ENCODE data around the gene MAGEB3. TPM values are rescaled to one million over a fixed set of nuclear protein-coding genes. Genes with fewer than 3 reads are reported as not detected.
"Not testable (repeated sequence)": the region's sequence is repeated elsewhere in the genome, so short reads cannot be mapped to it uniquely, and the experiment has no call there.

MAGEB3 gene, protein sequence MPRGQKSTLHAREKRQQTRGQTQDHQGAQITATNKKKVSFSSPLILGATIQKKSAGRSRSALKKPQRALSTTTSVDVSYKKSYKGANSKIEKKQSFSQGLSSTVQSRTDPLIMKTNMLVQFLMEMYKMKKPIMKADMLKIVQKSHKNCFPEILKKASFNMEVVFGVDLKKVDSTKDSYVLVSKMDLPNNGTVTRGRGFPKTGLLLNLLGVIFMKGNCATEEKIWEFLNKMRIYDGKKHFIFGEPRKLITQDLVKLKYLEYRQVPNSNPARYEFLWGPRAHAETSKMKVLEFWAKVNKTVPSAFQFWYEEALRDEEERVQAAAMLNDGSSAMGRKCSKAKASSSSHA
- not detected for polyA plus RNA-seq (ENCODE audit: insufficient read length)

DNA sequence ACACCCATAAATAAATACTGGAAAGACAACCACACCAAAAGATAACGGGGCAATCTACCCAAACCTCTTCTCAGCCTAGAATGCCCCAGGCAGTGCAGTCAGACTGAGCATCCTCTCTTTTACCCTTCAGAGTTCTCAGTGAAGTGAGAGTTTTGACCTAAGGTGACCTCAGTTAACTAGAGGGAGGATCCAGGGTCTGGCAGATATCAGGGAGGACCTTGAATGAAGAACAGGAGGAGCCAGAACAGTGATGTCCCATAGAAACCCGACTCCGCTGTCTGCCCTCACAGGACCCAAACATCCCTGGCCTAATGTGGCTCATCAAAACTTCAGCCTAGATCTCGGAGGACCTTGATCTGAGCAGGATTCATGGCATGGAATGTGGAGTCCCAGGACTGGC lies at the start of gene MAGEB3:
Gene MAGEB3 (plus strand): TSS at position 263 of the 400 bp plus-strand sequence. CDS start 5,268 bp downstream, outside the sequence.
- no peak for DNase-seq (ENCODE audit: low read depth)

DNA sequence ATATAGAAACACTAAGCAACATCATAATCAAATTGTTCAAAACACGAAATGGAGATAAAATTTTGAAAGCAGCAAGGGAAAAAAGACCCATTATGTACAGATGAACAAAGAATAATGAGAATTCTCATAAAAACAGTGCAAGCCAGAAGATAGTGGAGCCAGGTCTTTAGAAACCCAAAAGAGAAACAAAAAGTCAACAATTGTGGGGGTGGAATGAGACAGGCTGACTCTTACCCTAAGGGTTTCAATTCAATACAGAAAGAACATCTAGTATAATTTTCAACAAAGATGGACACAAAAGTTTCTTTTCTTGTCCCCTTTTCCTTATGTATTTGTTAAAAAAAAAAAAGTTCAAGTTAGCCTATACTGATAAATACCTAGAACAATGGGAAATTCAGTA lies 49.1 kb upstream of the MAGEB3 start:
- no peak for DNase-seq (ENCODE audit: low read depth)

DNA sequence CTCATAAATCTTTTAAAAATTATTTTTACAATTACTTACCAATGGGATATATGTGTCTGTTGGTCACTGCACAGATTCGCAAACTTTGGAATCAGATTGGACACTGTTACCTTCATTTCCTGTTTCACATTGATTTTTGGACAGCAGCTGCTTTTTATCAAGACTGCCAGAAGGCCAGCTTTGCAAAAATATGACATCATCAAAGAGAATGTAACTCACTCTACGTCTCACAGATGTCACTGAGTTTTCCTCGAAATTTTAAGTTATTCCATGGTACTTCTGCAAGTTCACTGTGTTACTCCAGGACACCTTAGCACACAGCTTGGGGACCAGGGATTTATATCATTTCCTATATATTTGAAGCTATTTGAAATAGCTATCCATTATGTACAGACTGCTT lies 46.9 kb upstream of the MAGEB3 start:
- no peak for DNase-seq (ENCODE audit: low read depth)

DNA sequence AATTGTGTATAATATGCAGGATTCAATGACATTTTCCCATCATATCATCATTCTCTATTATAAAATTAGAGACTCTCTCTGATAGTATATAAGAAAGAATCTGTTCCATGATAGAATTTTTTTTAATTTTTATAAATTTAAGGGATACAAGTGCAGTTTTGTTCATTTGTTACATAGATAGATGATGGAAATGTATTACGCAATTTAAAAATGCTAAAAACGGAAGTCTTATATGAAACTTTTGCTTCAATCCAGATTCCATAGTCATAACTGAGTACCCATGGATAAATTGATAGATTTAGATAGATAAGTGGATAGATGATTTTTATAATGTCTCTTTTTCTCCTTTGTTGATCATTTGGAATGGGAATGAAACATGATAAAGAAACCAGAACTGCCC lies 40.0 kb upstream of the MAGEB3 start:
- DNase-seq (ENCODE audit: low read depth) = no peak

DNA sequence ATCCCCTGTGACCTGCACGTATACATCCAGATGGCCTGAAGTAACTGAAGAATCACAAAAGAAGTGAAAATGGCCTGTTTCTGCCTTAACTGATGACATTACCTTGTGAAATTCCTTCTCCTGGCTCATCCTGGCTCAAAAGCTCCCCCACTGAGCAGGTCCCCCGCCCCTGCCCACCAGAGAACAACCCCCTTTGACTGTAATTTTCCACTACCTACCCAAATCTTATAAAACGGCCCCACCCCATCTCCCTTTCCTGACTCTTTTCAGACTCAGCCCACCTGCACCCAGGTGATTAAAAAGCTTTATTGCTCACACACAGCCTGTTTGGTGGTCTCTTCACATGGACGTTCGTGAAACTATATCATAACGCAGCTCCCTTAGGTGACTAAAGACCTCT lies 36.5 kb upstream of the MAGEB3 start:
- not testable (repeated sequence) for DNase-seq (ENCODE audit: low read depth)

DNA sequence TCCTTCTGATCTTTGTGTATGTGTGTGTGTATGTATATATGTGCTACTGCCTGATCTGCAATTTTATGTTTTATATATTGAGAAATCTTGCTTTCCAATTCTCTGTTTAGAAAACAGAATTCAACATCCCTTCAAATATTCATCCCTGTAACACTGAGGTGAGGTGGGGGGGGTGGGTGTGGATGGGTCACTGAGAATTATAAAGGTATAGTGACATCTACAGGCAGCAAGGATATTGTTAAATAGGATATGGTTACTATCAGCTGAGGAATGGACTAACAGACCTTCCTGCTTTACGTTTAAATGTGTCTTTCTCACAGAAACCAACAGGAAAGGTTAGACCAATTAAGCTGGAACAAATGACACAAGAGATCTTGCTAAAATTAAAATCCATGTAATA lies 34.1 kb upstream of the MAGEB3 start:
- DNase-seq (ENCODE audit: low read depth) = no peak

DNA sequence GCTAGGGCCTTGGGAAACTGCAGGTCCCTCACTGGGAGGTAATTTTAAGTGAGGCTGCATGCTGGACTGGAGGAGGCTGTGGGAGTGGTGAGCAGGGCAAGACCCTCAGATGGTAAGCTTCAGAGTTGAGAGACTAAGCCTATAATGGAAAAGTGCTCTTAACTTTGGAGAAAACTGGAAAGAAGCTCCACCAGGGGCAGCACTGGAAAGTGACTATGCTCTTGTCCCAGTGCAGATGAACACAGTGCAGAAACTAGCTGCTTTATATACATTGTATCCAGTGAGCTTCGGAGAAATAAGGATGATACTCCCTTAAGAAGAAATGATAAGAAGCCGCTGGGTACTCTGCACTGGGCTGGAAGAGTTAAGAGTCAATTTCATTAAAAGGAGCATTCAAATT lies 18.3 kb upstream of the MAGEB3 start:
- no peak for DNase-seq (ENCODE audit: low read depth)

DNA sequence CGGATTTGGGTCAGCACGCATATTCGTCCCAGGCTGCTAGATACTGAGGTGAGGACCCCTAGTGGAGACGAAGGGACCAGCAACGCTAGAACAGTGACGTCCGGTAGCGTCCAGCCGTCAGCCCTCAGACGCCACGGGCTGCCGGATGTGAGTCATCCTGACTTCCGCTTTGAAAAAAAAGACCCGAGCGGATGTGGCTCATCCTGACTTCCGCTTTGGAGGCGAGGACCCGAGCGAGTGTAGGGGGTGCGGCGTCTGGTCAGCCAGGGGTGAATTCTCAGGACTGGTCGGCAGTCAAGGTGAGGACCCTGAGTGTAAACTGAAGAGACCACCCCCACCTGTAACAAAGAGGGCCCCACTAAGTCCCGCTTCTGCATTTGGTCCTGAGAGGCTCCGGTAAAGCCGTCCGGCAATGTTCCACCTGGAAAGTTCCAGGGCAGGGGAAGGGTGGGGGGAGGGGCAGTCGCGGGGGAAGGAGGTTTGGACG lies 15.1 kb upstream of the MAGEB3 start, which contains the start of gene MAGEB2:
Gene MAGEB2 (plus strand): TSS at position 207 of the 487 bp plus-strand sequence. CDS start 3,018 bp downstream, outside the sequence.
- DNase-seq (ENCODE audit: low read depth) = no peak

DNA sequence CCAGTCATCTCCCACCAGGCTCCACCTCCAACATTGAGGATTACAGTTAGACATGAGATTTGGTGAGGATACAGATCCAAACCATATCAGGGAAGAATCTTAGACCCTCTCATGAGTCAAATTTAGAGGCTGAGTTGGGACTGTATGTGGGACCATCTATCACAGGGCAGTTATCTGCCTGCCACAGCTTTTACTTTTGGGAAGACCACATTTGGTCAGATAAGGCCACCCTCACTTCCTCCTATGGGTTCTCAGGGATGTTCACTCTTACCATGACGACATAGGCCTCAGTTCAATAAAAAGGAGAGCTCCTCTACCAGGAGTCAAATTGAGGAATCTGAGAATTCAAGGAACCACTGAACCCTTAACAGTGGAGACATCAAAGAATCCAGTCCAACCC lies 13.0 kb upstream of the MAGEB3 start:
- no peak for DNase-seq (ENCODE audit: low read depth)

DNA sequence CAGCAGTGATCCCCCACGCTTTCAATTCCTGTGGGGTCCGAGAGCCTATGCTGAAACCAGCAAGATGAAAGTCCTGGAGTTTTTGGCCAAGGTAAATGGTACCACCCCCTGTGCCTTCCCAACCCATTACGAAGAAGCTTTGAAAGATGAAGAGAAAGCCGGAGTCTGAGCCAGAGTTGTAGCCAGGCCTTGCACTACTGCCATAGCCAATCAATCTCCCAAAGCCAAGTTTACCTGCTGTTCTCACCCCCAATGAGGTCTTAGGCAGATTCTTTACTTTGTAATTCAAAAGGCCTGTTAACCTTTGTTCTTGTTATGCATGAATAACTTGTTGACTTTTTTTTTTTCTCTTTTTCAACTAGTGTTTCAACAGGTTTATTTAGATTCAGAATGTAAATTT lies 11.1 kb upstream of the MAGEB3 start:
- no peak for DNase-seq (ENCODE audit: low read depth)

DNA sequence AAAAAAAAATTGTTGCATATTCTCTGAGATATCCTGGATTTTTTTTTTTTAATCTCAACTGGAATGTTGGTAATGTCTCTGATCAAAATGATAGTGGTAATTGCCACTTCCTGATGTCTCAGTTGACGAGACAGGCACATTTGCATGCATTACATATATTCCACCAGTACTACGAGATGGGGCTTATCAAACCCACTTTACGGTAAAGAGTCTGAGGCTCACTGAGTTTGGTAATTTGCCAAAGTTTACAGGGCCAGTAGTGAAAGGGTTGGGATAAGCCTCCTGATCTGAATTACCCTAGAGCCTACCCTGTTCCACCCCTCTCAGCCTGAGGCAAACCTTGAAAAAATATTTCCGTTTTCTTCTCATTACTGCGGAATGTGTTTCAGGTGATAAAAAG lies 9.8 kb upstream of the MAGEB3 start:
- no peak for DNase-seq (ENCODE audit: low read depth)

DNA sequence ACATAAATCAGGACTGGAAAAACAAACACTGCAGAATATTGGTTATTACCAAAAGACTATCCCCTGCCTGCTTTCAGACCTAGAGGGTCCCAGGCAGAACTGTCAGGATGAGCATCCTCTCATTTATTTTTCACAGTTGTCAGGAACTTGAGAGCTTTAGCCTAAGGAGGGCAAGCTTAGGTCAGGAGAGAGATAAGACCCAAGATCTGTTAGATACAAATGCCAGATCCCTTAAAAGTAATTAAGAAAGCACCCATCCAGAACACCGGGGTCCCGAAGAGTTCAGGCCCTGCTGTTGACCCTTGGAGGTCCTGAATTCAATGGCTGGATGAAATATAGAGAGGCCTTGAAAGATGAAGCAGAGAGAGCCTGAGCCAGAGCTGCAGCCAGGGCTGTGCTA lies 5.9 kb upstream of the MAGEB3 start:
- DNase-seq (ENCODE audit: low read depth) = no peak

DNA sequence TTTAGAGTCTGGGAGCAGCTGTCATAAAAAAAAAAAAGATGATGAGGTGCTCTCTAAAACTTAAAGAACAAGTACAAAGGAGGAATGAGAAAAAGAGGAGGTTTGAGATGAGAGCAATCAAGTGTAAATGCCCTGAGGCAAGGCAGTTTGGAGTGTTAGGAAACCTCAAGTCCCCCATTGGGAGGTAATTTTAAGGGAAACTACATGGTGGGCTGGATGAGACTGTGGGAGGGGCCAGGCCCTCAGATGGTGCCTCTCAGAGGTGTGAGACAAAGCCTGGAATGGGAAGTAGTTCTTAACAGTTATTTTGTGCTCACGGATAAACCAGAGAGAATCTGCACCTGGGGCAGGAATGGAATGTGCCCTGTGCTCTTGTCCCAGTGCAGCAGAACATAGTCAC lies 1.9 kb upstream of the MAGEB3 start:
- DNase-seq (ENCODE audit: low read depth) = no peak

DNA sequence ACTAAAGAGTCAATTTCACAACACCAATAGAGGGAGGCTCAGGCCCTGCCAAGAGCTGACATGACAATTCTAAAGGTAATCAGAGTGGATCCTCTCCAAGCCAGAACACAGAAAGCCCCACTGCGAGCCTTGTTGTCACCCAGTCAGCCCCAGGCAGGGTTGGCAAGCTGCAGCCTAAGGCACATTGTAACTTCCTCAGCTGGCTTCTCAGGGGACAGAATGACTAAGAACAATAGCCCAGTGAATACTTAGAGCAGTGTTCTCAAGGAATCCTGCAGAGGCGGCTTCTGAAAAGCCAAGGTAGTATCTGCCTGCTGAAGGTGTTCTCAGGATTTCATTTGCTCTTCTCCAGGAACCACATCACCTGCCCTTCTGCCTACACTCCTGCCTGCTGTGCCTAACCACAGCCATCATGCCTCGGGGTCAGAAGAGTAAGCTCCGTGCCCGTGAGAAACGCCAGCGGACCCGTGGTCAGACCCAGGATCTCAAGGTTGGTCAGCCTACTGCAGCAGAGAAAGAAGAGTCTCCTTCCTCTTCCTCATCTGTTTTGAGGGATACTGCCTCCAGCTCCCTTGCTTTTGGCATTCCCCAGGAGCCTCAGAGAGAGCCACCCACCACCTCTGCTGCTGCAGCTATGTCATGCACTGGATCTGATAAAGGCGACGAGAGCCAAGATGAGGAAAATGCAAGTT lies 11.4 kb downstream of the MAGEB3 start, which contains the start of gene MAGEB4:
Gene MAGEB4 (plus strand): TSS at position 277 of the 692 bp plus-strand sequence. CDS start 136 bp downstream, at position 413.
- DNase-seq (ENCODE audit: low read depth) = no peak

DNA sequence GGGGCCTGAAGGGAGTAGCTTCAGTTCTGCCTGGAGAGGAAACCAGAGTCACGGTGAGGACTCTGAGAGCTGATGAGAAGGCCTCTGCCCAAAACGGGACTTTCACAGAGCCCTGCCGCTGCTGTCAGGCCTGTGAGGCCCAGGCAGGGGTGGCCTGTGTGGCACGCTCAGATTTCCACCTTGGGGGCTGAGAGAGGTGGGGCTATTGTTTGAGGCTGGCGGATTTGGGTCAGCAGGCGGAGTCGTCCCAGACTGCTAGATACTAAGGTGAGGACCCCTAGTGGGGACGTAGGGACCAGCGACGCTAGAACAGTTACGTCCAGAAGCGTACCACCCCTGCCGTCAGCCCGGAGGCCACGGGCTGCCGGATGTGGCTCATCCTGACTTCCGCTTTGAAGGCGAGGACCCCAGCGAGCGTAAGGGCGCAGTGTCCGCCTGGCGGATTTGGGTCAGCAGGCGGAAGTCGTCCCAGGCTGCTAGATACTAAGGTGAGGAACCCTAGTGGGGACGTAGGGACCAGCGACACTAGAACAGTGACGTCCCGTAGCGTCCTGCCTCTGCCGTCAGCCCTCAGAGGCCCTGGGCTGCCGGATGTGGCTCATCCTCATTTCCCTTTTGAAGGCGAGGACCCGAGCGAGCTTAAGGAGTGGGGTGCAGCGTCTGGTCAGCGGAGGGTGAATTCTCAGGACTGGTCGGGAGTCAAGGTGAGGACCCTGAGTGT lies 16.5 kb downstream of the MAGEB3 start, which contains the start of gene MAGEB1:
Gene MAGEB1 (plus strand): TSS at position 378 of the 721 bp plus-strand sequence. CDS start 3,348 bp downstream, outside the sequence.
- no peak for DNase-seq (ENCODE audit: low read depth)

DNA sequence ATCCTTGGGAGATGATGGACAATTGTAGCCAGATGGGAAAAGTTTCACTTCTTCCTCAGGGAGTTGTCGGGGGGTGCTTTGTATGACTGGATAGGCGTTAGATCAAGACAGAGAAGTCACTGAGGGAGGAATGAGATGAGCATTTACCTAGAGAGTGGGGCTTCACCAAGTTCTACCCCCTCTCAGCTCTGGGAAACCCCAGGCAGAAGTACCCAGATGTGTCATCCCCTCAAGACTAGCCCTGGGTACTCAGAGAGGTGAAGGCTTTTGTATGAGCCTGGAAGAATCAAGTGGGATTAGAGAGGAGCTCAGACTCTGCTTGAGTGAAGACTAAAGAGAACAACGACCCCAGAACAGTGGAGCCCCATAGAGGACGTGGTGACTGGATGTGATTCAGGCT lies 18.4 kb downstream of the MAGEB3 start:
- DNase-seq (ENCODE audit: low read depth) = no peak

DNA sequence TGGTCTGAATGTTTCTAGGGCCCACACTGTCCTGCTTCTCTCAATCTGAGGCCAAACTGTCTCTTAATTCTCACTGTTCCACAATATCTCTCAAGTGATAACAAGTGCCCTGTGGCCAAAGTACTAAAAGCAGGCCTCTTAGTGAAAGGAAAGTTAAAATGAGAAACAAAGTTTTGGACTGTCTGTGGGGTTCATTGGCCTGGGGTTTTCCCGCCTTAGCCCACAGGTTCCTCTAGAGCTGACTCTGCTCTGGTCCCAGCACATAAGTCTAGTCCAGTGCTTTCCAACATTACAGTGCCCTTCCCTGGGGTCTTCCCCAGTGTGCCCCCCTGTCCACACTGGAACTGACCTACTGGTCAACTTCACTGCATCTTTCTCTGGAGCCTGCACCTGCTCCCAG lies 22.8 kb downstream of the MAGEB3 start:
- DNase-seq (ENCODE audit: low read depth) = no peak

DNA sequence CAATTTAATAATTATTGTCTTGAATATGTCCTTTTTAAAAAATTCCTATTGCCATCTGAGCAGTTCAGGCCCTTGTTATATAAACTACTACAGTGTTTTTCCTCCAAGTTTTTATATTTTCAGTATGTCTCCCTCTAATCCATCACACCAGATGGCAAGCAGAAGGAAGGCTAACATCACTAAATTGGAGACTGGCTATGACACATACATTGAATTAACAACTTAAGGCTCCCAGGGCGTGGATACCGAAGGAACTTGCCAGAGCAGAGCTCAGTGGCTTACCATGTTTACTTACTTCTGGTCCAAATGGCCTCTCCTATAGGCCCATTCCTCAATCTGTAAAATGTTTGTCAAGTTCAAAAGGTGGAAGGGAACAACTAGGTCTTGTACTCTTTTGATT lies 29.5 kb downstream of the MAGEB3 start:
- DNase-seq (ENCODE audit: low read depth) = no peak

DNA sequence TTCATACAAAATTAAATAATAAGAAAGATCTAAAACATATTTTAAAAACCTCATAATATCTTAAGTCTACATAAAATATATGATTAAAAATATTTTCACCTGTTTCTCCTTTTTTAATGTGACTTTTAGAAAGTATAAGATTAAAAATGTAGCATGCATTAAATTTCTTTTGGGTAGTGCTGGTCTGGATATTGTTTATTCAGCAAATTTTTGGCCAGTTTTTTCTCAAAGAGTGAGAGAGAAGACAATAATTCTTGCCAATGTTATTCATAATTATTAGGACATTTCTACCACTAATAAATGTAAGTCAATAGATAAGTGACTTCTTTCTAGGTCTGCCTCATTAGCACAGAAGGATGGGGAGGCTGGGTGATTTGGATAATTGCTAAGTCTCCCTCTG lies 30.6 kb downstream of the MAGEB3 start:
- DNase-seq (ENCODE audit: low read depth) = no peak

DNA sequence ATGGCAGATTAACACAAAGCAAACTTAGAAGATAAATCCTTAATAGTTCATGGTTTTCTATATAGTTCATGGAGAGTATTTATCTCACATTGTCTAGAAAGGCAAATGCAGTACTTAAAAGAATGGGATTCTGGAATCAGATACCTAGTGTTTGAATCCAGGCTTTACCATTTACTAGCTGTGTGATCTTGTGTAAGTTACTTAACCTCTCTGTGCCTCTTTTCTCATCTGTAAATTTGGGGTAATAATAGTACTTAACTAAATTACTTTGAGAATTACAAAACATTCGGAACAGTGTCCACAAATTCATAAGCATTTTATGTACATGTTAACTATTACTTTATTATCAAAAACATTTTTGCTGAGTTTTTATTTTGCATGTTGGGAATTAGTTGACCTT lies 32.3 kb downstream of the MAGEB3 start:
- no peak for DNase-seq (ENCODE audit: low read depth)

DNA sequence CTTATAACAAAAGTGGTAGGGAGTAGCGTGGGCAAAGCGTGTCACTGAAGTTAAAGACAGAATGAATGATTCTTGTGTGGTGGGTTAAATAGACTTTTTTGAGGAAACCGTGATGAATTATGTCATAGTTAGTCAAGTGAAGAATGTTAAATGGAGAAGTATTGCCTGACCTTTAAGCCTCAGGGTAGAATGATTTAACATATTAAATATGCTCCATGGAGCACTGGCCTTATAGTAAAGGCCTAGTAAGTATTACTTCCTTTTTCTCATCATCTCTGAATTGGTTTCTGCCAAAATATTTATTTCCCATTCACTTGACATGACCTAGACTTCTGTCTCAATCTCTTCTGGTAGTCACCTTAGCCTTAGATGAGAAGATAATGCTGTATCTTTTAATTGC lies 40.2 kb downstream of the MAGEB3 start:
- DNase-seq (ENCODE audit: low read depth) = no peak

DNA sequence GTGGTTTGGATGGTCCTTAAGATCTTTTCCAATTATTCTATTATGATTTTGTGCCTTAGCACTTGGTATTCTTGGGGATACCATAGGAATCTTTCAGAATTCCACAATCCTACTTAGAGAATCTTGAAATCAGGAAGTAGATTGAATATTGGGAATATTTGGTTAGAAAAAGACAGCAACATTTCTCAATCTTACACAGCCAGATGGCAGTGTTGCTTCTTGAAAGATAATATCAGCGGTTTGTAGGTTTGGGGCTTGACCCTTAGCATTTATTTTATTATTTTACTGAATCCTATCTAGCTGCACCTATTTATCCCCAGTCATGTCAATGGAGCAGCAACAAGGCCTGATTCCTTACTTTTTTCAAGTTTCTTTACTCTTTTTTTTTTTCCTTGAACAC lies 45.0 kb downstream of the MAGEB3 start:
- DNase-seq (ENCODE audit: low read depth) = no peak

Data from forelimb muscle (tissue), 1 donor.